SK-N-SH (cell line): ENCODE data around the gene ARMC6. TPM values are rescaled to one million over a fixed set of nuclear protein-coding genes. Genes with fewer than 3 reads are reported as not detected.

Experiments
- CTCF ChIA-PET: fragments of 300-600, 350-600 bp; formaldehyde crosslinking; extraction: SDS; loops from one replicate; lab custom pipeline; 2021; lab: Yijun Ruan, JAX
- POLR2A ChIA-PET: fragments of 350-600 bp; sonication (Branson Sonifier 250); formaldehyde crosslinking; extraction: SDS; loops from one replicate; lab custom pipeline; 2020; ENCODE audit warnings: antibody characterized with exemption, inconsistent platforms; lab: Yijun Ruan, JAX
- DNase-seq: peaks from one replicate; pipeline ENCODE4 v3.0.0; 2012
- H2AFZ ChIP-seq: fragments of 200-600 bp; sonication (generic); 2 replicates; pipeline ENCODE4 v1.8.1; 2016; ENCODE audit warnings: antibody characterized with exemption, mild to moderate bottlenecking, low read depth
- H3F3A ChIP-seq: fragments of 200-600 bp; sonication (generic); replicated peaks from 2 replicates; pipeline ENCODE3; 2016; ENCODE audit warnings: antibody characterized with exemption, mild to moderate bottlenecking; ENCODE audit not compliant: insufficient read depth
- H3K27ac ChIP-seq, 2 experiments: fragments of 200-500 bp in 1 of 2; fragments of 200-600 bp in 1 of 2; sonication (Bioruptor generic) in 1 of 2; sonication (generic), shearing (Covaris generic) in 1 of 2; 2 replicates each; pipeline versions ENCODE4 v1.5.1 to v1.6.1; 2014 to 2016; ENCODE audit warnings: low read depth in 2 of 2, inconsistent platforms in 1 of 2, low read length in 1 of 2, mild to moderate bottlenecking in 1 of 2, mixed read lengths in 1 of 2
- H3K27me3 ChIP-seq: fragments of 200-600 bp; sonication (generic), shearing (Covaris generic); 2 replicates; pipeline ENCODE4 v1.6.1; 2016; ENCODE audit warnings: mixed run types; ENCODE audit not compliant: insufficient read depth
- H3K36me3 ChIP-seq, 2 experiments: fragments of 200-500 bp in 1 of 2; fragments of 200-600 bp in 1 of 2; sonication (Bioruptor generic) in 1 of 2; sonication (generic) in 1 of 2; replicated peaks in 1 of 2; 2 replicates each; pipeline versions ENCODE3 to v1.5.1; 2014 to 2016; ENCODE audit warnings: low read length in 1 of 2, mild to moderate bottlenecking in 1 of 2; ENCODE audit not compliant: insufficient read depth in 2 of 2, control insufficient read depth in 1 of 2
- H3K4me1 ChIP-seq, 2 experiments: fragments of 200-500 bp in 1 of 2; fragments of 200-600 bp in 1 of 2; sonication (Bioruptor generic) in 1 of 2; sonication (generic), shearing (Covaris generic) in 1 of 2; 2 replicates each; pipeline versions ENCODE4 v1.5.1 to v1.6.1; 2014 to 2016; ENCODE audit warnings: low read depth in 1 of 2, low read length in 1 of 2, mixed run types in 1 of 2; ENCODE audit not compliant: insufficient read depth in 2 of 2, control insufficient read depth in 1 of 2
- H3K4me2 ChIP-seq: fragments of 200-600 bp; sonication (generic), shearing (Covaris generic); 2 replicates; pipeline ENCODE4 v1.6.1; 2017; ENCODE audit warnings: mixed run types
- H3K4me3 ChIP-seq, 2 experiments: fragments of 200-500 bp in 1 of 2; fragments of 200-600 bp in 1 of 2; sonication (Bioruptor generic) in 1 of 2; sonication (generic), shearing (Covaris generic) in 1 of 2; 2 replicates each; pipeline versions ENCODE4 v1.5.1 to v1.8.1; 2014 to 2016; ENCODE audit warnings: low read depth in 2 of 2, inconsistent platforms in 1 of 2, low read length in 1 of 2, mild to moderate bottlenecking in 1 of 2, mixed read lengths in 1 of 2, moderate library complexity in 1 of 2
- H3K79me2 ChIP-seq: fragments of 200-600 bp; sonication (generic); 2 replicates; pipeline ENCODE4 v1.8.1; 2017; ENCODE audit warnings: mild to moderate bottlenecking; ENCODE audit not compliant: insufficient read depth
- H3K9ac ChIP-seq: fragments of 200-600 bp; sonication (generic); 2 replicates; pipeline ENCODE4 v1.6.1; 2017; ENCODE audit warnings: mixed run types
- H3K9me2 ChIP-seq: fragments of 200-600 bp; sonication (generic); 2 replicates; pipeline ENCODE4 v1.6.1; 2017; ENCODE audit warnings: mixed run types
- H3K9me3 ChIP-seq: fragments of 200-600 bp; sonication (generic); 2 replicates; pipeline ENCODE4 v1.6.1; 2017; ENCODE audit warnings: mixed run types, mild to moderate bottlenecking, moderate library complexity
- H4K20me1 ChIP-seq: fragments of 200-600 bp; sonication (generic); 2 replicates; pipeline ENCODE4 v1.6.1; 2017; ENCODE audit warnings: mild to moderate bottlenecking, mixed run types; ENCODE audit not compliant: insufficient read depth
- CHD2 ChIP-seq: fragments of 150-350 bp; IDR thresholded peaks from 2 replicates; pipeline ENCODE4 v1.6.1; 2018; ENCODE audit warnings: low read length; ENCODE audit not compliant: partially characterized antibody
- ELF1 ChIP-seq: IDR thresholded peaks from 2 replicates; pipeline ENCODE4 v1.4.0; 2012
- EP300 ChIP-seq, 2 experiments: IDR thresholded peaks; 2 replicates each; pipeline versions ENCODE4 v1.4.0 to v1.6.1; 2012; ENCODE audit warnings: borderline replicate concordance in 1 of 2, low read depth in 1 of 2, low read length in 1 of 2
- FOXJ3 ChIP-seq: sonication (generic); formaldehyde crosslinking; IDR thresholded peaks from 2 replicates; pipeline ENCODE4 v1.5.1; 2020; ENCODE audit warnings: mild to moderate bottlenecking, missing genetic modification reagents
- FOXM1 ChIP-seq: IDR thresholded peaks from 2 replicates; pipeline ENCODE4 v1.4.0; 2012; ENCODE audit warnings: low read depth, mild to moderate bottlenecking
- MEF2A ChIP-seq: IDR thresholded peaks from 2 replicates; pipeline ENCODE4 v1.4.0; 2012; ENCODE audit warnings: low read depth, borderline replicate concordance
- NFIC ChIP-seq: IDR thresholded peaks from 2 replicates; pipeline ENCODE4 v1.4.0; 2012; ENCODE audit warnings: borderline replicate concordance
- POLR2AphosphoS5 ChIP-seq: IDR thresholded peaks from 2 replicates; pipeline ENCODE4 v1.6.1; 2012; ENCODE audit warnings: low read depth, low read length
- RAD21 ChIP-seq: IDR thresholded peaks from 2 replicates; pipeline ENCODE4 v1.6.1; 2012; ENCODE audit warnings: mild to moderate bottlenecking, low read length
- RFX5 ChIP-seq: IDR thresholded peaks from 2 replicates; pipeline ENCODE4 v1.6.1; 2012; ENCODE audit warnings: mild to moderate bottlenecking, improper control_type of control experiment, low read length
- RXRA ChIP-seq: IDR thresholded peaks from 2 replicates; pipeline ENCODE4 v1.4.0; 2012; ENCODE audit warnings: low read depth, mild to moderate bottlenecking, borderline replicate concordance
- SIN3A ChIP-seq: IDR thresholded peaks from 2 replicates; pipeline ENCODE4 v1.6.1; 2012; ENCODE audit warnings: low read depth, mild to moderate bottlenecking, low read length, moderate library complexity, borderline replicate concordance
- TAF1 ChIP-seq: IDR thresholded peaks from 2 replicates; pipeline ENCODE4 v1.6.1; 2012; ENCODE audit warnings: low read depth, mild to moderate bottlenecking, low read length, moderate library complexity, borderline replicate concordance
- TCF12 ChIP-seq: IDR thresholded peaks from 2 replicates; pipeline ENCODE4 v1.4.0; 2012
- TEAD4 ChIP-seq: IDR thresholded peaks from 2 replicates; pipeline ENCODE4 v1.4.0; 2012; ENCODE audit warnings: mild to moderate bottlenecking, borderline replicate concordance; ENCODE audit not compliant: insufficient read depth
- WGBS: methylation state at CpG from one replicate; pipeline ENCODE4 v1.1.6; 2017; ENCODE audit warnings: low lambda C conversion rate; 5-methylcytosine and 5-hydroxymethylcytosine counted together
- polyA plus RNA-seq, 3 experiments: library from polyadenylated mRNA; depleted of rRNA; stranded (reverse); fragments of >200 nt; gene quantifications; 2 replicates each; pipeline ENCODE4 v1.2.3, GENCODE V29; 2012
- TF ChIP-seq, protein P1 (sequence below): fragments of 150-350 bp; IDR thresholded peaks from 2 replicates; pipeline ENCODE4 v1.6.1; 2016; ENCODE audit warnings: mild to moderate bottlenecking, low read depth, low read length
- TF ChIP-seq, protein P2 (sequence below): IDR thresholded peaks from 2 replicates; pipeline ENCODE4; 2012
- TF ChIP-seq, protein P3 (sequence below): fragments of 150-350 bp; IDR thresholded peaks from 2 replicates; pipeline ENCODE4 v1.6.1; 2017; ENCODE audit warnings: antibody characterized with exemption, low read length, low read depth, borderline replicate concordance
- TF ChIP-seq, protein P4 (sequence below): IDR thresholded peaks from 2 replicates; pipeline ENCODE4 v1.4.0; 2012; ENCODE audit warnings: low read depth

Gene ARMC6
- polyA plus RNA-seq, 1 of the 3 experiments (the other 2 are of a cell fraction) = 34.7 TPM

DNA sequence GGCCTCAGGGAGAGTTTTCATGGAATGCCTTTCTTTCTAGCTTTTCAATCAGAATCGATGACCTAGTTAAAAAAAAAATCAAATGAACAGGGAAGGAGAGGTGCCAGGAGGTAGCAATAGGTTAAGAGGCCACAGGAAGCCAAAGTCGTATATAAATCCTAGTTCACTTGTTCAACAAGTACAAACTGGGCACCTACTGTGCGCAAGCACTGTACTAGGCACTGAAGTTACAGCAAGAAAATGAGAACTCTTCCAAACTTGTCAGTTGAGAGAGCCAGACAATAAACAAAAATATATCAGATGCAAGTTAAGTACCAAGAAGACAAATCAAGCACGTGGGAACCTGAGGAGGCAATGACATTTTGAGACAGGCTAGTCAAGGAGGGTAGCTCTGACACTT is 6.2 kb upstream of the ARMC6 start:
- H2AFZ ChIP-seq = no peak overlapping the region
- H3K9me3 ChIP-seq = no peaks in the 10 kb centered on the region
- no peak overlapping the region for H3K4me2 ChIP-seq
- no peak overlapping the region for H3K9ac ChIP-seq
- no peak overlapping the region for H3K4me3 ChIP-seq
- 94% methylated on average over 4 of the region's 4 CpGs for WGBS
- H3K27me3 ChIP-seq = no peaks in the 10 kb centered on the region
- H3K4me1 ChIP-seq = peaks cover 1 to 5% of the 10 kb centered on the region in 2 experiments; a peak in 1 of 4 replicates
- peaks cover 9% of the 10 kb centered on the region for H3F3A ChIP-seq
- CTCF ChIA-PET = interaction anchor here (1.0 to 1.5 kb wide), 3 partner anchors 40 to 147 kb away, joined by 3 to 5 read pairs (median 3); no protein-coding TSS in a partner anchor
- TF ChIP-seq RAD21 (no peak), MEF2A (no peak), POLR2AphosphoS5 (no peak), SIN3A (no peak), TEAD4 (no peak), ELF1 (no peak), EP300 (IDR thresholded peaks at IDR 0.05; ENCODE audit: borderline replicate concordance in 1 of 2, low read depth in 1 of 2, low read length in 1 of 2) (no peak), RXRA (no peak), TCF12 (no peak), FOXJ3 (CRISPR knock-in tag) (no peak), NFIC (no peak), RFX5 (no peak), FOXM1 (no peak), CHD2 (no peak), TAF1 (no peak)
- TF ChIP-seq, protein P1, sequence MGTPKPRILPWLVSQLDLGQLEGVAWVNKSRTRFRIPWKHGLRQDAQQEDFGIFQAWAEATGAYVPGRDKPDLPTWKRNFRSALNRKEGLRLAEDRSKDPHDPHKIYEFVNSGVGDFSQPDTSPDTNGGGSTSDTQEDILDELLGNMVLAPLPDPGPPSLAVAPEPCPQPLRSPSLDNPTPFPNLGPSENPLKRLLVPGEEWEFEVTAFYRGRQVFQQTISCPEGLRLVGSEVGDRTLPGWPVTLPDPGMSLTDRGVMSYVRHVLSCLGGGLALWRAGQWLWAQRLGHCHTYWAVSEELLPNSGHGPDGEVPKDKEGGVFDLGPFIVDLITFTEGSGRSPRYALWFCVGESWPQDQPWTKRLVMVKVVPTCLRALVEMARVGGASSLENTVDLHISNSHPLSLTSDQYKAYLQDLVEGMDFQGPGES = no peak
- TF ChIP-seq, protein P2, sequence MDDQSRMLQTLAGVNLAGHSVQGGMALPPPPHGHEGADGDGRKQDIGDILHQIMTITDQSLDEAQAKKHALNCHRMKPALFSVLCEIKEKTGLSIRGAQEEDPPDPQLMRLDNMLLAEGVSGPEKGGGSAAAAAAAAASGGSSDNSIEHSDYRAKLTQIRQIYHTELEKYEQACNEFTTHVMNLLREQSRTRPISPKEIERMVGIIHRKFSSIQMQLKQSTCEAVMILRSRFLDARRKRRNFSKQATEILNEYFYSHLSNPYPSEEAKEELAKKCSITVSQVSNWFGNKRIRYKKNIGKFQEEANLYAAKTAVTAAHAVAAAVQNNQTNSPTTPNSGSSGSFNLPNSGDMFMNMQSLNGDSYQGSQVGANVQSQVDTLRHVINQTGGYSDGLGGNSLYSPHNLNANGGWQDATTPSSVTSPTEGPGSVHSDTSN = no peak
- TF ChIP-seq, protein P3, sequence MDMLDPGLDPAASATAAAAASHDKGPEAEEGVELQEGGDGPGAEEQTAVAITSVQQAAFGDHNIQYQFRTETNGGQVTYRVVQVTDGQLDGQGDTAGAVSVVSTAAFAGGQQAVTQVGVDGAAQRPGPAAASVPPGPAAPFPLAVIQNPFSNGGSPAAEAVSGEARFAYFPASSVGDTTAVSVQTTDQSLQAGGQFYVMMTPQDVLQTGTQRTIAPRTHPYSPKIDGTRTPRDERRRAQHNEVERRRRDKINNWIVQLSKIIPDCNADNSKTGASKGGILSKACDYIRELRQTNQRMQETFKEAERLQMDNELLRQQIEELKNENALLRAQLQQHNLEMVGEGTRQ = no peak
- TF ChIP-seq, protein P4, sequence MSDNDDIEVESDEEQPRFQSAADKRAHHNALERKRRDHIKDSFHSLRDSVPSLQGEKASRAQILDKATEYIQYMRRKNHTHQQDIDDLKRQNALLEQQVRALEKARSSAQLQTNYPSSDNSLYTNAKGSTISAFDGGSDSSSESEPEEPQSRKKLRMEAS = no peak
- peaks cover 31% of the 10 kb centered on the region for H4K20me1 ChIP-seq
- no peak overlapping the region for H3K27ac ChIP-seq
- H3K9me2 ChIP-seq = no peaks in the 10 kb centered on the region
- H3K36me3 ChIP-seq = peaks cover 51 to 57% of the 10 kb centered on the region in 2 experiments
- POLR2A ChIA-PET = no interaction called here
- no peak for DNase-seq
- peaks cover 99% of the 10 kb centered on the region for H3K79me2 ChIP-seq
